NCI-H1436 treated with DMSO at 0.1 percent for 48 hours (cell line): ENCODE data around the gene AHCYL2.
"Not testable (repeated sequence)": the region's sequence is repeated elsewhere in the genome, so short reads cannot be mapped to it uniquely, and the experiment has no call there.

ENCODE experiments used
- DNase-seq: peaks from one replicate; lab custom pipeline; 2025; lab: John Stamatoyannopoulos, UW

Gene AHCYL2

GRCh38 chr7:129245533-129245932 is 20.7 kb downstream of the AHCYL2 start:
- DNase-seq, result no peak

GRCh38 chr7:129247087-129247486 is 22.3 kb downstream of the AHCYL2 start:
- DNase-seq, result no peak

- no peak for DNase-seq
Measured at GRCh38 chr7:129252128-129252527, 27.3 kb downstream of the AHCYL2 start.

- DNase-seq, result not testable (repeated sequence)
Measured at GRCh38 chr7:129252603-129253002, 27.8 kb downstream of the AHCYL2 start.

GRCh38 chr7:129255800-129256199 is 31.0 kb downstream of the AHCYL2 start:
- DNase-seq, result no peak

GRCh38 chr7:129256221-129256620 is 31.4 kb downstream of the AHCYL2 start:
- no peak for DNase-seq

GRCh38 chr7:129257168-129257567 is 32.3 kb downstream of the AHCYL2 start:
- DNase-seq, result no peak

- DNase-seq, result no peak
Measured at GRCh38 chr7:129258649-129259389, 34.0 kb downstream of the AHCYL2 start.

- no peak for DNase-seq
Measured at GRCh38 chr7:129262324-129262723, 37.5 kb downstream of the AHCYL2 start.

GRCh38 chr7:129263168-129263567 is 38.3 kb downstream of the AHCYL2 start:
- DNase-seq, result no peak

GRCh38 chr7:129264534-129264933 is 39.7 kb downstream of the AHCYL2 start:
- DNase-seq, result no peak

GRCh38 chr7:129265328-129265727 is 40.5 kb downstream of the AHCYL2 start:
- DNase-seq, result no peak

GRCh38 chr7:129266181-129266580 is 41.4 kb downstream of the AHCYL2 start:
- no peak for DNase-seq

GRCh38 chr7:129270077-129270476 is 45.2 kb downstream of the AHCYL2 start:
- no peak for DNase-seq

- DNase-seq, result no peak
Measured at GRCh38 chr7:129271500-129272355, 46.9 kb downstream of the AHCYL2 start.

GRCh38 chr7:129273936-129274335 is 49.1 kb downstream of the AHCYL2 start:
- no peak for DNase-seq

- DNase-seq, result no peak
Measured at GRCh38 chr7:129277629-129278028, 52.8 kb downstream of the AHCYL2 start.

GRCh38 chr7:129278688-129279087 is 53.9 kb downstream of the AHCYL2 start:
- no peak for DNase-seq

GRCh38 chr7:129279757-129280156 is 54.9 kb downstream of the AHCYL2 start:
- DNase-seq, result no peak

GRCh38 chr7:129281163-129281562 is 56.3 kb downstream of the AHCYL2 start:
- no peak for DNase-seq

- no peak for DNase-seq
Measured at GRCh38 chr7:129282865-129283264, 58.0 kb downstream of the AHCYL2 start.

GRCh38 chr7:129283936-129284335 is 59.1 kb downstream of the AHCYL2 start:
- DNase-seq, result no peak

GRCh38 chr7:129285111-129285510 is 60.3 kb downstream of the AHCYL2 start:
- DNase-seq, result no peak
